GM12891 (cell line): Measurements from ENCODE around the gene ZNF407.

Source experiments
- POLR2A ChIP-seq: IDR thresholded peaks from 2 replicates; pipeline ENCODE4 v1.6.1; 2011; ENCODE audit warnings: low read depth, low read length, control low read depth
- POLR2AphosphoS5 ChIP-seq: IDR thresholded peaks from 2 replicates; pipeline ENCODE4 v1.6.1; 2011; ENCODE audit warnings: low read depth, low read length, control low read depth
- SPI1 ChIP-seq: IDR thresholded peaks from 2 replicates; pipeline ENCODE4 v1.6.1; 2011; ENCODE audit warnings: low read depth, low read length, control low read depth
- TAF1 ChIP-seq: IDR thresholded peaks from 2 replicates; pipeline ENCODE4 v1.6.1; 2011; ENCODE audit warnings: low read depth, low read length, control low read depth

GRCh38 chr18:74631623-74632350 is 34.1 kb downstream of the ZNF407 start:
- no peak for TF ChIP-seq POLR2AphosphoS5
- no peak for TF ChIP-seq POLR2A
- TF ChIP-seq SPI1, result no peak
- no peak for TF ChIP-seq TAF1
